IgD-negative memory B cell (primary cell): Measurements from ENCODE around the gene GRB2. TPM values are rescaled to one million over a fixed set of nuclear protein-coding genes. Genes with fewer than 3 reads are reported as not detected.

Experiments
- H3K27ac Mint-ChIP-seq, 3 donors: one replicate each; pipeline ENCODE4 v1.8.0; 2020 to 2022; ENCODE audit warnings: mild to moderate bottlenecking in 3 of 3, mixed read lengths in 3 of 3, moderate library complexity in 1 of 3
- H3K27me3 Mint-ChIP-seq: one replicate; pipeline ENCODE4 v1.8.0; 2021; ENCODE audit warnings: mixed read lengths
- H3K36me3 Mint-ChIP-seq: one replicate; pipeline ENCODE4 v1.8.0; 2020; ENCODE audit warnings: mild to moderate bottlenecking, mixed read lengths
- H3K4me1 Mint-ChIP-seq, 3 donors: one replicate each; pipeline ENCODE4 v1.8.0; 2020 to 2022; ENCODE audit warnings: mixed read lengths in 3 of 3, mild to moderate bottlenecking in 1 of 3
- H3K4me3 Mint-ChIP-seq, 4 donors: one replicate each; pipeline ENCODE4 v1.8.0; 2020 to 2022; ENCODE audit warnings: mild to moderate bottlenecking in 4 of 4, mixed read lengths in 4 of 4, moderate library complexity in 3 of 4
- H3K9me3 Mint-ChIP-seq, 3 donors: one replicate each; pipeline ENCODE4 v1.8.0; 2020 to 2021; ENCODE audit warnings: mixed read lengths in 3 of 3, mild to moderate bottlenecking in 1 of 3
- polyA plus RNA-seq: library from polyadenylated mRNA; unstranded; fragments of 300-500 nt; fragmentation: Illumina TruSeq; gene quantifications from one replicate; pipeline ENCODE4 v1.2.3, GENCODE V29; 2021

Gene GRB2
- polyA plus RNA-seq, 1 donor from 2014 or later, result 333 TPM

DNA sequence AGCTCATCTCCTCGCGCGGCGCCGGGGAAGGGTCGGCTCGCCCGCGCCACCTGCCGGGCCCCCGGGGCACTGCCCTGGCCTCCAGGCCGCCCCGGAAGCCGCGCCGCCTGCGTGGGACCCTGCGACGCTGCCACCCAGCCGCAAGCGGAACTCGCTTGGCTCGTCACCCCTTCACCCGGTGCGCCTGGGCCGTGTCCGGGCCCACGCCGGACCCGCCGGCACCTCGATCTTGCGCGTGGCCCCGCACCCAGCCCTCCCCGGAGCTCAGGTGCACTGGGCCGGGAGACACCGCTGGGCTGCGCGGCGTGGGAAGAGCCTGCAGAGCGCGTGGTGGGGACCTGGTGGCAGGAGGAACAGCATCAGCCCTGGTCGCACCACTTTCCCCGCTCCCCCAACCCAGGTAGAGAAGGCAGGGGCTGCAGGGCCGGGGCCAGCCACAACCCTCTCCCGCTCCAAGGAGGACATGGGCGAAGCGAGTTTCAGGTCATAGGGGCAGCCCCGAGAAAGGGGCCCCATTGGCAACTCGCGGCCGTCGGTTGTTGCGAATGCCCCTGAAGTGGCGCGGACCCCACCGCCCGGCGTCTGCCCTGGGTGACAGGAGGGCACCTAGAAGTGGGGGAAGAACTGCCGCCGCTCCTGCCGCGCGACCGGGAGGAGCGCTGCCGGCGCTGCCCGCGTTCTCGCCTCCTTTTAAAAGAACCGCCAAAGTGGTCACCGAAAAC, 134.1 kb downstream of the GRB2 start:
- no peaks in the 10 kb centered on the region for H3K9me3 Mint-ChIP-seq
- no peaks in the 10 kb centered on the region for H3K27me3 Mint-ChIP-seq
- peak overlapping the region; percentile 2 to 91 (median 86) for H3K27ac Mint-ChIP-seq
- H3K4me3 Mint-ChIP-seq, result peak overlapping the region; percentile 69 to 92 (median 84)
- H3K36me3 Mint-ChIP-seq, result peaks cover 3% of the 10 kb centered on the region
- H3K4me1 Mint-ChIP-seq, result peaks cover 17 to 20% (median 18%) of the 10 kb centered on the region in 3 donors

DNA sequence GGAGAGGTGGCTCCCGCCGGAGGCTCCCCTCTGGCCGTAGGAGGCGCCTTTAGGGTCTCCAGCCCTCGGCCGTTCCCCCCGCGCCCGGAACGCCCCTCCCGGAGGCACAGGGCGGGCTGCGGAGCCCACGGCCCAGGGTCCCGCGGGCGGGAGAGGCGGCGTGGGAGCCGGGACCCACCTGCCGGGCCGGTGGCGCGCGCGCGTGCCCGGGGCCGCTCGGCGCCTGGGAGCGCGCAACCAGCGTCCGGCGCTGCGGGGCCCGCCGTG, 134.6 kb downstream of the GRB2 start, which contains the start of gene MIF4GD:
TSS of gene MIF4GD (minus strand) at position 266 of the 267 bp plus-strand sequence. CDS start 1,036 bp downstream, outside the sequence.
- no peaks in the 10 kb centered on the region for H3K27me3 Mint-ChIP-seq
- H3K4me3 Mint-ChIP-seq, result peak within 1 kb of the TSS; percentile 81 to 93 (median 93)
- H3K36me3 Mint-ChIP-seq, result peaks cover 3% of the 10 kb centered on the region
- H3K4me1 Mint-ChIP-seq, result peaks cover 17 to 21% (median 18%) of the 10 kb centered on the region in 3 donors
- no peaks in the 10 kb centered on the region for H3K9me3 Mint-ChIP-seq
- H3K27ac Mint-ChIP-seq, result peak within 1 kb of the TSS; percentile 16 to 91 (median 86)

DNA sequence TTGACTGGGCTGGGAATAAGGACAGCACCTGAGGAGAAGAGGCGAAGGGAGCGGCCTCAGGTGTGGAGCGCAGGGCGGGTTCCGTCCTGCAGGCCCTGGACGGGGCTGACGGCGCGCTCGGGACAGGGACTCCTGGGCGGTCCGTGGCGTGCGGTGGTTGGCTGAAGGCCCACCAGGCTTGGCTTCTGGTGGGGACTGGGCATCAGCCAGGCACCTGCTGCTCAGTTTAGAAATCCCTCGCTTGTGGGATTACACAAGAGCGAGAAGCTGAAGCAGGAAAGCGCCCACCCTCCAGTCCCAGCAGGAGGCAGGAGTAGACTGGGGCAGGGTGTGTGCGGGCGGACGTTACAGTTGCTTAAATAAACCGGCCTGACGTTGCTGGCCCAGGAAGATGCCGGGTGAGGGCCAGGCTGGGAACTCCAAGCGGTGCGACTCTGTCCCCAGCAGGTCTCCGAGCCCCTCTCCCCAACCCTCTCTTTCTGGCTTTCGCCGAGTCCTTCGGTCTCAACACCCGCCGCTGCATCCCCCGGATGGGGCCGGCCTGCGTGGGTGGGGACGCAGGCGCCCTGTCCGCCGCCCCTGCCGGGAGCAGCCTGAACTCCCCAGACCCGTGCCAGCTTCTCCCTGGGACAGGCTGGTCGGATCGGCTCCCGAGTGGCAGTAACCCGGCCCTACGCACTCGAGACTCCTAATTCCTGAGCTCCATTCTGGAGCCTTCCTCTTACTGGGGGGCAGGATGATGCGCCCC, 135.1 kb downstream of the GRB2 start:
- Mint-ChIP-seq H3K4me1 (peaks cover 17 to 21% (median 18%) of the 10 kb centered on the region in 3 donors), H3K9me3 (no peaks in the 10 kb centered on the region), H3K27me3 (no peaks in the 10 kb centered on the region), H3K27ac (peak overlapping the region; percentile 16 to 85 (median 82)), H3K36me3 (peaks cover 3% of the 10 kb centered on the region), H3K4me3 (peak overlapping the region; percentile 81 to 93 (median 93))

DNA sequence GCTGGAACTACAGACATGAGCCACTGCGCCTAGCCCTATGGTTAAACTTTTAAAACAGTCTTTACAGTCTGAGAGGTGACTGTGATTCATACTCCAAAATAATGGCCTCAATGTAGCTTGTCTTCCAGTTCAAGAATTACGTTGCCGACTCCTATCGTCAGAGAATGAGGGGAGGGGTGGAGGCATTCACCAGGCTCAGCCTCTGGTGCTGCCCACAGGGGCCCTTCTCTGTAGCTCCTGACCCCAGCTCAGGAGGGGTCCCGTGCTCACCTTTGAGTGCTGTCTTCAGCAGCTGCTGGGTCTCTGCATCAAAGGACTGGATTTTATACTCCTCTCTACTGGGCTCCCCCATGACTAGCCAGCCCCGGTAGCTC, 135.6 kb downstream of the GRB2 start:
- Mint-ChIP-seq H3K4me3 (peak overlapping the region; percentile 30 to 93 (median 87)), H3K27ac (peak overlapping the region in 2 of 3 donors; percentile 16 to 82), H3K9me3 (no peaks in the 10 kb centered on the region), H3K4me1 (peaks cover 17 to 21% (median 18%) of the 10 kb centered on the region in 3 donors), H3K36me3 (peaks cover 3% of the 10 kb centered on the region), H3K27me3 (no peaks in the 10 kb centered on the region)

Other genes starting within 250 kb of the GRB2 start
- 391 TPM for gene SUMO2, start 222.7 kb downstream of the GRB2 start, polyA plus RNA-seq
- 32.3 TPM for gene NUP85, start 200.0 kb downstream of the GRB2 start, polyA plus RNA-seq
- gene GGA3, start 144.1 kb downstream of the GRB2 start, polyA plus RNA-seq, result 27.8 TPM
- gene MRPS7, start 143.8 kb downstream of the GRB2 start, polyA plus RNA-seq, result 101 TPM
- 103 TPM for gene MIF4GD, start 134.4 kb downstream of the GRB2 start, polyA plus RNA-seq
- 22.0 TPM for gene SLC25A19, start 116.2 kb downstream of the GRB2 start, polyA plus RNA-seq
- 19.5 TPM for gene TMEM94, start 51.0 kb upstream of the GRB2 start, polyA plus RNA-seq
- not detected for gene CASKIN2, start 109.9 kb upstream of the GRB2 start, polyA plus RNA-seq
- 34.9 TPM for gene TSEN54, start 110.8 kb upstream of the GRB2 start, polyA plus RNA-seq
- 21.8 TPM for gene LLGL2, start 120.0 kb upstream of the GRB2 start, polyA plus RNA-seq
- gene MYO15B, start 182.1 kb upstream of the GRB2 start, polyA plus RNA-seq, result 2.4 TPM
- gene SMIM5, start 227.8 kb upstream of the GRB2 start, polyA plus RNA-seq, result 0.36 TPM